Activated T-cell treated with anti-CD3 and anti-CD28 coated beads, Interleukin-2, amount 50 U/mL, for 48 hours (primary cell): ENCODE results near the gene VPS37B.
"Not testable (repeated sequence)": the region's sequence is repeated elsewhere in the genome, so short reads cannot be mapped to it uniquely, and the experiment has no call there.

ENCODE experiments used
- DNase-seq, 2 experiments: peaks; one replicate each; pipeline ENCODE4 v3.0.0-alpha.2; 2020

VPS37B gene

DNA sequence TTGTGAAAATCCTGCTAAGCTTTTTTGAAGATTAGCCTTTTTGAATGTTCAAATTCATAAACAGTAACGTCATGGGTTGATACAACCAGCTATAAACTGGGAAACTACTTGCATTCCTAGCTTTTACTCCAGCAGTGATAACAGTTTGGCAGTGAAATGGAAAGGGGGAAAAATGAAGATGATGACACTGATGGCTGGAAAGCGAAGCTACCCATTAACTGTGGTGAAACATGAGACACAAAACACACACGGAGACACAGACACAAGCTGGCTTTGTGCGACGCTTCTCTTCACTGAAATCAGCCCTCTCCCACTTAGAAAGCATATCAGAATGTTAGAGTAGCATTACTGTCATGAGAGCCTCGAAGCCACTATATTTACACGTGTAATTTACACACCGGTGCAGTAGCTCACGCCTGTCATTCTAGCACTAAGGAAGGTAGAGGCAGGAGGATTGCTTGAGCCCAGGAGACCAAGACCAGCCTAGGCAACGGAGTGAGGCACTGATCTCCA is 15.7 kb downstream of the VPS37B start:
- DNase-seq: no peak

DNA sequence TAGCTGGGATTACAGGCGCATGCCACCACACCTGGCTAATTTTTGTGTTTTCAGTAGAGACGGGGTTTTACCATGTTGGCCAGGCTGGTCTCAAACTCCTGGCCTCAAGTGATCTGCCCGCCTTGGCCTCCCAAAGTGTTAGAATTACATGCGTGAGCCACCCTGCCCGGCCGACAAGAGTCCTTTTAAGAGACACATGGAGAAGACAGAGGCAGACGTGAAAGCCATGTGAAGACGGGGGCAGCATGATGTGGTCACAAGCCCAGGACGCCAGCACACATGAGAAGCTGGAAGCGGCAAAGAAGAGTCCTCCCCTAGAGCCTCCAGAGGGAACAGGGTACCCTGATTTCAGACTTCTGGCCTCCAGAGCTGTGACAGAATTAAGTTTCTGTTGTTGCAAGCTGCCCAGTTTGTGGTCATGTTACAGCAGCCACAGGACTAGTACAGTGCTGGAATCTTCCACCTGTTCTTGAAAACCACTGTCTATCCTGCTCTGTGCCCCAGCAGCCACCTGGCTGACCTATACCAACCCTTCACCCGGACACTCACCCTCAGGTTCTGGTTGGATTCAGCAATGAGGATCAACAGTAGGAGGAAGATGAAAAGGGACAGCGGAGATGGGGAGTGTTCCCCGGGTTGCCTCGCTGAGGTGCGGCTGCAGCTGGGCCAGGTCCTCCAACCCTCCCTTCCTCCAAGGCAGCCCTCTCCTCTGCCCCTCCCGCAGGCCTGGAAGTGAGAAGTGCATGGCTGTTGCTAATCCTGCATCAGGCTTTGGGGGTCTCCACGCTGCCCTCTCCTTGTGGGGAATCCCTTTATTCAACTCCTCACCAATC is 16.9 kb downstream of the VPS37B start:
- DNase-seq: peak in 1 of 2 experiments; percentile 19

DNA sequence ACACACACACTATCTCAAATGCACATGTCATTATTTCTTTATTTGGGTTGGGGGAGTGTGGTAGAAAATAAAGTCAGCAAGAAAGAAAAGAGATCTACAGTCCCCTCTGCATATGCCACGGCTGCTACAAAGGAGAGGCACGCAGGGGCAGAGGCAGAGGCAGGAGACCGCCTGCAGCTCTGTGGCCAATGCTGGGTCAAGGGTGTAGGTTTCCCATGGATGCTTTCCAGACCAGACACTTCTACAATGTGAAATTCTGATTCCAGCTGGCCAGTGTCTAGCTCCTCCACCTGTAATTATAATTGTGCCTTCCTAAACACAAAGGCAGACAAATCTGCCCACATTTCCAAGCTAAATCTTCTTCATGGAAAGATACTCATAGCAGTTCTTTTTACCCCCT is 19.2 kb downstream of the VPS37B start:
- no peak for DNase-seq

DNA sequence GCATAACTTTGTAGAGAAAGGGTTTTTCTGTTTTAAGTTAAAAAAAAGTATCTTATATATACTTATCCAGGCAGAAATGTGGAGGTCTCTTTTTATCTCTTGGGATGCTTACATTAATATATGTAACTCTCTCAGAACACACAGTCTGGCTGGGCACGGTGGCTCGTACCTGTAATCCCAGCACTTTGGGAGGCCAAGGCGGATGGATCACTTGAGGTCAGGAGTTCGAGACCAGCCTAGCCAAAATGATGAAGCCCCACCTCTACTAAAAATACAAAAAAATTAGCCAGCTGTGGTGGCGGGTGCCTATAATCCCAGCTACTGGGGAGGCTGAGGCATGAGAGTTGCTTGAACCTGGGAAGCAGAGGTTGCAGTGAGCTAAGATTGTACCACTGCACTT is 19.6 kb downstream of the VPS37B start:
- DNase-seq: not testable (repeated sequence)

DNA sequence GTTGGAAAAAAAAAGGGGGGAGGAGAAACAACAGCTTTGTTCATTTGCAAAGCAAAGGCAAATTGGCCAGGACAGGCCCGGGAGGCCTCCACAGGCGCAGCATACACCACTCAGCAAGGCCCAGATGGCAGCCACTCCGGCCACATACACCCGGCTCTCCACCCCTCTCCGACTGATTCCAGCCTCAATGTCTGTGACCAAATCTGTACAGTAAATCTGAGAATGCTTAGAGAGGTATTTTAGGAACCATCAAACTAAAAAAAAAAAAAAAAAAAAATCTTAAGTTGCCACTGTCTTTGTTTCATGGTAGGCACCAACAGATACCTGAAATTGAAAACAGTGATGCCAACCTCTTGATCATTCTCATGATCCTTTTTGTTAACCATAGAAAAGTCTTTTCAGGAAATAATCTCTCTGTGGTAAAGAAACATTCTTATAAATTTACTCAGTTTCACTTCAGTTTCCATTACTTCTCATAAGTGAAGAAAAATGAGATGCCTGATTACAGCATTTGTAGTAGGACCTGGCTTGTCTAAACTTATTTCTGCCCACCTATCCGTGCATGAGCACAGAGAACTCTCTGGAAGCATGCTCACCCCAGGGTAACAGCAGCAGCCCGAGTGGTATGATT is 20.2 kb downstream of the VPS37B start:
- no peak for DNase-seq

DNA sequence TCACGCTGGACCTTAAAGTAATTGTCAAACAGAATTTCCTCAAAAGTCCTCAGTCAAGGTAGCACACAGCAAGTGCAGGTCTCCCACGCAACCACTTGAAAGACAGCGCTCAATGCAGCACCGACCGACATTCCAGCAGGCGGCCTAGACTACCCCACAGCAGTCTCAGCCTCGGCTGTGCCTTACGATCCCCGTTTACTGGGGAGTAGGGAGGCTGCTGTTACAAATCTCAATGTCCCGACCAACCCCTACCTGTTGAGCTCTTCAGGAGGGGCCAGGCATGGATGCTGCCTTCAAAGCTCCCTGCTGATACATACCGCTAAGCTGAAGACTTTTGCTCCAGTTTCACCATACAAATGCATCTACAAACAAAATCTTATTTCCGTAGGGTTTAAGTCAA is 21.8 kb downstream of the VPS37B start:
- peak; percentile 63 to 69 for DNase-seq

DNA sequence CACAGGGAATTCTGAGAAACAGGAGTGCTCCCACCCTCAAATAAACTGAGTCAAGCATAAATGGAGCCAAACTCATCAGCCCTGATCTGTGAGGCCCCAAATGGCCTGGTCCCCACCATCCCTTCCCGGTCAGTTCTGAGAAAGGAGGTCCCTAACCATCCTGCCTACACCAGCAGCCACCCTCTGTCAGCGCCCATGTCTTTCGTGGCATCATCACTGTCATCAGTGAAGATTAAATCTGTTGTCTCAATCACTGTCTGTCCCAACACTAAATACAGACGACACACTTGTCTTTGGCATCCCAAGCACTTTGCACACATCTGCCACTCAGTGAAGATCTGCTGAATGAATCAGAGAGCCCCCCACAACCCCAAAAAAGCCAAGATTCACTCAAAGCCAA is 22.4 kb downstream of the VPS37B start:
- no peak for DNase-seq

DNA sequence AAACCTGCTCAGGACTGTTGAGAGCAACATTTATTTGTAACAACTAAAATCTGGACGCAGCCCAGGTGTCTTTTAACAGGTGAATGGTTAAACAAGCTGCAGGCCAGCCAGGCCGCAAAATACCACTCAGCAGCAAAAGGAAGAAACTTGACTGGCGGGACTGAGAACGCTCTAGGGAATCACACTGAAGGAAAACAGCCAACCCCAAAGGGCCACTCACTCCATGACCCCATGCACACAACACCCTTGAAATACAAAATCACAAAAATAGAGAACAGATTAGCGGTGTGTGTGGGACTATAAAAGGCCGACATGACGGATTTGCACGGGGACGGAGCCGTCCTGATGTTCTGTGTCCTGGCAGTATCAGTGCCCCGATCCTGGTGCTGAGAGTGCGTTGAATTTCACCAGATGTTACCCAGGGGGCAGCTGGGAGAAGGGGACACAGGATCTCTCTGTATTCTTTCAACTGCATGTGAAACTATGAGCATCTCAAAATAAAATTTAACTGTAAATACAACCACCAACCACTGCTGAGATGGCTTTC is 23.0 kb downstream of the VPS37B start:
- DNase-seq: no peak

DNA sequence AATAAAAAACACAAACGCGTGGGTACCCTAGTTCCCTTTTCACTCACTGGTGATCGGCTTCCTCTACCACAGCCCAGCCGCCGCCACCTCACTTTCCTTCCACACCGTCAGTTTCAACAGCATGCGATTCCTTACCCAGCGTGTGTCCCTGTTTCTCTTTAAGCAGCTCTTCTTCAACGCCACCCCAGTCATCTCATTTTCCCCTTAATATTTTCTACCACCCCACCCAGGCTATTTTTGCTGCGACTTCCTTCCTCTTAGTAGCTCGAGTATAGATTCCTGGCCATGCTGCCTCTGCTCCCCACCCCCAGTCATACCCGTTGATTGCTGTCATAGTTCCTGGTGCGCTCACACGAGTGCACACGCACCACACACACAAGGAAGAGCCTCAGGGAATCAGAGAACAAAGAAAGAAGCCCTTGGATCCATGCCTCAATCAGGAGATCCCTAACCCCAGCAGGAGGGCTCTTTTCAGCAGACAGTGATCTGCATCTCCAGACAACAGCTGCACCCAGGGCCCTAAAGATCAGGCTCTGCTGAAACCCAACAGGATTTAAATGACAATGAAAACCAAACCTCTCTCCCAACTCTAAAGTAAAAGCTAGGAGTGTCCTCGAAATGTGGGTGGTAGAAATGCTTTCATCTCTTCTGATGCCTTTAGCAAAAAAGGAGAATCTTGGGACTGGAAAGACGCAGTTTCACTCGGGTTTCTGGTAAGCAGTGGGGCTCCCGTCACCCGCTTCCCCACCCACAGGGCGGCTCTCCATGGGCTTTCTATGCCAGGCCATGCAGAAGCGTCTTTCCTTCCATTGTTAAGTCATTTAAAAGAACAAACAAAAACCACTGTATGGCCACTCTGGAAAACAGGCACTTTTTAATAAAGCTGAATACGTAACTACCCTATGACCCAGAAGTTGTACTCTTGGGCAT is 23.8 kb downstream of the VPS37B start:
- DNase-seq: peak; percentile 78 to 80

DNA sequence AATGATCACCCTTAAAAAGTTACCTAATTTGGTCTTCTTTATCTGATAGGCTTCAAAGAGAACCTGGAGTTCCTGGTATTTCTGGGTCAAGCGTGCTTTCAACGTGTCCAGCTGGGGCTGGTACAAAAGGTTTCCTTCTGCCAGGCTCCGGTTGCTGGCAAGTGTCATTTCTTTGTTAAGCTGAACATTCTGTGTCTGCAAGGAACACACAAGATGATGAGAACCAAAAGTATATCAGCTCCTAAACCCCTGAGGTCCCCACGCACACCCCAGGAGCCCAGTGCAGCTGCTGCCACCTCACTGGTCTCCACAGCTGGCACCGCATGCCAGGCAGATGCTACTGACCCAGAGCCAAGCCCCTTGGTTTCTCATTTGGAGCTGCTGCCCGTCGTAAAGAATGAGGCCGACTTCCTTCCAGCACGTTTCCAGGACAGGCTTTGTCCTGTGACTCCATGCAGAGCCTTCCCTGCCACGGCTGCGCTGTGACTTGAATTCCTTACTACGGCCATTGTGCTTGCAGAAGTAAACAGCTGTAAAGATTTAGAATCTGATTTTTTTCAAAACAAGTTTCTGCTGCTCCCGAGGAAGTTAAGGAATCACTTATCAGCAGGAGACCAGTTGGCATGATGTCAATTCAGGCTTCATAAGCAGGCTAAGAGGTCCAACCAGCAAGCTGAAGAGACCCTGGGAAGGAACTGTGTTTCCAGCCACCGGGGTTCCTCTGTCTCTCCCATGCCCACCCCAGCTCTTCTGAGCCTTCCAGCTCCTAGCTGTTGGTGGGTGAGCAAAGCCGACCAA is 24.9 kb downstream of the VPS37B start:
- no peak for DNase-seq

DNA sequence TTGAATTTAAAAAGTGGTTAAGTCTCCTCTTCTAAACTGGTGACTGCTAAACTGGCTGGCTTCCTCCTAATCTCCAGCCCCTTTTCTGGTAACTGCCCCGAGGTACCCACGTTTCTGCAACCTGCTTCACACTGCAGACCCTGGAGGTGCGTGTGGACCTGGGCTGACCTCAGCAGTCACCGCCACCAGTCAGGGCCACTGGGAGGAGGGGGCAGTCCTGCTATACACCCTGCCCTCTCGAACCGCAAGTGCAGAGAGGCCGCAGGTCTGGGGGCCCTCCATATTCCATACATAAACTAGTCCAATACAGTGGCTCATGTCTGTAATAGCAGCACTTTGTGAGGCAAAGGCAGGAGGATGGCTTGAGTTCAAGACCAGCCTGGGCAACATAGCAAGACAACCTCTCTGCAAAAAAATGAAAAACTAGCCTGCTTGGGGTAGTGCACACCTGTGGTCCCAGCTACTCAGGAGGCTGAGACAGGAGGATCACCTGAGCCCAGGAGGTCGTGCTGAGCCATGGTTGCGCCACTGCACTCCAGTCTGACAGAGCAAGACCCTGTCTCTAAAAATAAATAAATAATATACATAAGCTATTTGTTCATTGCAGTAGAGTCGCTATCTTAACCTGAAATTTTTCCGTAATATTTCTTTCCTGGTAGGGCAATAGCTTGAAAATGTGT is 25.6 kb downstream of the VPS37B start:
- DNase-seq: no peak

DNA sequence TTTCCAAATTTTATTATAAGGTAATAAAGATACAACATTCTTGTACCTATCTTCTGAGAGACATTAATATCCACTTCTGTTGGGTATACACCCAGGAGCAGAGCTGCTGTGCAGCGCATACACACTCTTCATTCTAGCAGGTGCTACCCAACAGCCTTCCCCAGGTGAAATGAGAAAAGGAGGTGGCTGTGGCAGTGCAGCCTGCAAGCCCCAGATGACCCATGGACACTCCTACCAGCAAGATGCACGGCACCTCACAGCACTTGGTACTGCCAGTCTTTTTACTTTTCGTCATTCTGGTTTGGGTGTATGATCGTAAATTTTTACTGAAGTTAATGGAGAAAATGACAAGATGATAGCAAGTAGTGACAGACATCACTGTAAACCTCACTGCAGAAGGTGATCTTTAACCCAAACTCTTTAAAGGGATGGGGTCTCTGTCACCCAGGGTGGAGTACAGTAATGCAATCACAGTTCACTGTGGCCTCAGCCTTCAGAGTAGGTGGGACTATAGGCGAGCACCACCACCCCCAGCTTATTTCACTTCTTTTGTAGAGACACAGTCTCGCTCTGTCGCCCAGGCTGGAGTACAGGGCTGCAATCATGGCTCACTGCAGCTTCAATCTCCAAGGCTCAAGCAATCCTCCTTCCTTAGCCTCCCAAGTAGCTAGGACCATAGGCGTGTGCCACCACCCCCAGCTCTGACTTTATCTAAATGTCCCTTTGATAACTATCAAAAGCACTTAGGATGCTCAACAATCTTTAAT is 26.5 kb downstream of the VPS37B start:
- no peak for DNase-seq

DNA sequence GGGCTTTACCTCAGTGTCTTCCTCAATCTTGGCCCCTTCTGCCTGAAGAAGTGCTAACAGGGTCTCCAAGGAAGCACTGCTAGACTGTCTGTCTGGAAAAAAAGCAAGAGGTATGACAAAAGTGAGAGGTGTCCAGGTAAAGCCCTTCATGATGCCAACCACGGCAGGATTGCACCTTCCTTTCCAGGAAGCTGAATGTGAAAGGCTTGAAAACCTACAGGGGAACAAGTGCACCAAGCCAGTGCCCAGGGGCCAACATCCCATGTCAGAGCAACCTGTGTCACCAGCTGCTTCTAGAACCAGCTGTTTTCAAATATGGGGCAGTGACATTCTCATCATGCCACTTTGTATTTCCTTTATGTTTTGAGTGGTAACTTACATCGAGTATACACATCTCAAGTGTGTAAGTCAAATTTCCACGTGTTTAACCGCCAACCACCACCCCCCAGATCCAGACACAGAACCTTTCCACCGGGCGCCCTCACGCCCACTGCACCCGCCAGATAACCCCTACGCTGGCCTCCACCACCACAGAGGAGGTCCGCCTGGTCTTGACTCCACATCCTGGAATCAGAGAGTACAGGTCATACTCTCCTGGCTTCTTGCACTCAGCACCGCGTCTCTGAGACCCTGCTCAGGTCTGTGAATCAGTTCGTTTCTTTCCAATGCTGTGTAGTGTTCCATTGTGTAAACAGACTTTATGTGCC is 27.3 kb downstream of the VPS37B start:
- DNase-seq: no peak

DNA sequence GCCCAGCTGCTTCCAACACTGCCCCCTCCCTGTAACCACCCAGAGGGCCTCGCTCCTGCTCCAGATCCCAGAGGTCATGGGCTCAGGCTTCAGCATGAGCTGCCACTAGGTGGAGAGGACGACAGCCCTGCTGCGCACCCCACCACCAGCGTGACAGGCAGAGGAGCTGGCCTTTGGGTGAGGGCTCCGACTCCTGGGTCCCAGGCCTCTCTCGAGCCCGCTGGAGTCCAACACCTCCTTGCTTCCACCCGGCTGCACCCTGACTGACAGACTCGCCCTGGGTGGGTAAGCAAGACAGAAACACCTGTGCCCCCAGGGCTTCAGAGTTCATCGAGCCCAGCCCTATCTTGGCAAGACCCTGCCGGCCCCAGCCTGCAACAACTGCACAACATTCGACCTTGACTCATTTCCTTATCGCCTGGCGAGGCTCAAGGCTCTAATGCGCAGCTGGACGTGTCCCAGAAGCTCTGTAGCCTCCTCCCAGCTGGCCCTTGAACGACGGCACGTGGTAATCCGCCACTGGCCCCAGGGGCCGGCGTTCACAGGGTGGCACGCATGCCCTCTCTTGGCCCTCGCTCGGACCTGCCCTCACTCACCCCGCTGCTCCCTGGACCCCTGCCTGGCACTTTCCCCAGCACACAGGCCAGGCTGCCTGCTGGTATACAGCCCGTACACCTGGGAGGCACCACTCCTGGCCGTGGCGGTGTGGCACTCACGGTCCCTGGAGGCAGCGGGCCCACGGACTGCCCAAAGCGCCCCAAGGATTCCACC is 28.0 kb downstream of the VPS37B start:
- no peak for DNase-seq

DNA sequence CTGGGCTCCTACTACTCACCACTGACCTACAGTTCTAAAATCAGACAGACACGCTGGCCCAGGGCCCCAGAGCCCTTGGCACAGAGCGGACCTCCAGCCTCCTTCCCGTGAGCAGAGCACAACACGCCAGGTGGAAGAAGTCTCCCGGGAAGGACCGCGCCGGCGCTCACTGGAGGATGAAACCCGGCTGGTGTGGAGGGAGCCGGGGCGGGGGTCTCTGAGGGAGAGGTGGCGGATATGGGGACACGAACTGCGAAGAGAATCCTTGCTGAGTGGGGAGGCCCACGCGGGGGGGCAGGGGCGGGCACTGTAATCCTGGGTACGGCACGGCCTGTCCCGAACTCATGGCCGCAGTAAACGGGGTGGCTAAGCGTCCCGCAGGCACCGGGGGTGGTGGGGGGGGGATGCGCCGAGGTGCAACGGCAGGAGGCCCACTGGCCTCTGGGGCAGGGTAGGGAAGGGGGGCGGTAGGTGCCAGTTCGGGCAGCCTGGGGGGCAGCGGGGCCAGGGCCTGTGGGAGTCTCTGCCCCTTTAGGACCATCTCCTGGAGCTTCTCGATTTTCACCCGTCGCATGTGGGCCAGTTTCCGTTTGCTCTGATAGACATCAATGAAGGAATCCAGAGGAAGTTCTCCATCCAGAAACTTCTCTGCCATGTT is 28.8 kb downstream of the VPS37B start:
- no peak for DNase-seq

DNA sequence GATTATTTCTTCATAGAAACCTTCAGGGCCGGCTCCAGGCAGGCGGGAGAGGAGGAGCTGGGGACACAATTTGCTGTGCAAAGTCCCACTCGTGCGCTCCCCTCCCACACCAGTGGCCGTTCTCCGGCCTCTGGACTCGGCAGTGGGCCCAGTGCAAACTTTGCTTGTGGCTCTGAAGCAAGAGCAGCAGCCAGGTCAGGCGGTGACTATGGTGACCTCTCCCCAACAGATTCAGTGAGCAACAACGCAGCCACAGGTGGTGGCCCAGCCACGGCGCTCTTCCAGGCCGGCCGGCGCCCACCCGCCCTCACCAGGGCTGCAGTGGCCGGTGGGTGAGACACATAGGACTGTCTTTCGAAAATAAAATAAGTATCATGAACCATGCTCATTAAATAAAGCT is 29.5 kb downstream of the VPS37B start:
- no peak for DNase-seq

DNA sequence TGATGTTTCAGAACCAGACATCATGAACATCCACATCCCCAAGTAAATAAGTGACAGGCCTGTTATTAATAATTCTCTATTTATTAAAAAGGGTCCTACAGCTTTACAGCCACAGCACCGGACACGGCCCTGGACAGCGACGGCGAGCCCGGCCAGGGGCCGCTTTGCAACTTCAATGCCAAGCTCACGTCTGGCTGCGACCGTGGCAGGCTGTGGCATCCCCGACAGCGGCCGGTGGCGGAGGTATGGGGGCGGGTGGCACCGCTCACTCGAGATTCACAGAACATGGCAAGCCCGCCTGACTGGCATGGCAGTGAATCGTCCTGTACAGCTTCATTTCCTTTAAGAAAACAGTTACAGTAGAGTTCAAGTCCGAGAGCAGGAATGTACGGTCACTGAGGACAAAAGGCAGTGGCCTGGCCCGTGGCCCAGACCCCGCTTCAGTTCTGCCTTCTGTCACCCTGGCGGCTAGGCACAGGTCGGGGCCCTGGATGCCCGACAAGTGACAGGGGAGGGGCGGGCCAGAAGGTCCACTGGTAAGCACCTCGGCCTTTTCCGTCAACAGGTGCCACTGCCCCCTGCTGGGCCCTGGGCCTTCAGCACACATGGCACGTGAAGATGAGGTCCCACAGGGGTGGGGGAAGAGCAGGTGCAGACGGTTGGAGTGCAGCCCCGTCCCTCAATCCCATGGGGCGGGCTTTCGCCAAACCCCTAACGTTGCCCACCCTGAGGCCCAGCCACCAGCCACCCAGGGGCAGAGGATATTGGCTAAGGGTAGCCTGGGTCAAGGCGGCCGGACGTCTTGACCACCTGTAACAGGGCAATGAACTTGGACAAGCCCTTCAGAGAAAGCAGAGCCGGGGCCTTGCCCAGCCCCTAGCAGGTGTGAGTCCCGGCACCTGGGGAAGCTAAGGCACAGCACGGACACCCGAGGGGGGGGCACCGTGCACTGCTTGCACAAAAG is 30.4 kb downstream of the VPS37B start:
- peak; percentile 50 to 53 for DNase-seq
